AG10803 (cell line): ENCODE measurements around the gene TNFSF15.
"Not testable (repeated sequence)": the region's sequence is repeated elsewhere in the genome, so short reads cannot be mapped to it uniquely, and the experiment has no call there.

Experiments
- DNase-seq: peaks from one replicate; pipeline ENCODE4 v3.0.0; 2010; ENCODE audit warnings: low read depth
- H3K4me3 ChIP-seq: 2 replicates; pipeline ENCODE4 v1.5.1; 2011; ENCODE audit warnings: mild to moderate bottlenecking, low read length, control low read depth
- TF ChIP-seq, protein P1 (sequence below): conservative IDR thresholded peaks from 2 replicates; pipeline ENCODE4 v1.5.1; 2011; ENCODE audit warnings: mild to moderate bottlenecking, low read length, control low read depth, inconsistent platforms

Gene TNFSF15

DNA sequence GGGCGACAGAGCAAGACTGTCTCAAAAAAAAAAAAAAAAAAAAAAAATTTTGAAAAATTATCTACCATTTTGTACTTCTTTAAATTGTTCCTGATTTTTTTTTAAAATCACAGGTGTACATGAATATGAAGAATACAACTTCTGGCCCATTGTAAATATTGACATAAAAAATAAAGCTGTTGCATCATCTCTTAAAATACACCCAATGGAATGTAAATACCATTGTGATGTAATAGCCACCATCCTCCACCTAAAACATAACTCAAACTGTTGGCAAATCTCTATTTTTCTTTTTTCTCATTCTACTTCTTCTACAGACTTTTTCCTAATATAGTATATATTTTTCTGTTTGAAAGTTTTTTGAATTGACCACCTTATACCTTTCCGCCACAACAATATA, 62.9 kb downstream of the TNFSF15 start:
- peak; percentile 58 for DNase-seq
- H3K4me3 ChIP-seq: no peak overlapping the region
- TF ChIP-seq, protein P1, sequence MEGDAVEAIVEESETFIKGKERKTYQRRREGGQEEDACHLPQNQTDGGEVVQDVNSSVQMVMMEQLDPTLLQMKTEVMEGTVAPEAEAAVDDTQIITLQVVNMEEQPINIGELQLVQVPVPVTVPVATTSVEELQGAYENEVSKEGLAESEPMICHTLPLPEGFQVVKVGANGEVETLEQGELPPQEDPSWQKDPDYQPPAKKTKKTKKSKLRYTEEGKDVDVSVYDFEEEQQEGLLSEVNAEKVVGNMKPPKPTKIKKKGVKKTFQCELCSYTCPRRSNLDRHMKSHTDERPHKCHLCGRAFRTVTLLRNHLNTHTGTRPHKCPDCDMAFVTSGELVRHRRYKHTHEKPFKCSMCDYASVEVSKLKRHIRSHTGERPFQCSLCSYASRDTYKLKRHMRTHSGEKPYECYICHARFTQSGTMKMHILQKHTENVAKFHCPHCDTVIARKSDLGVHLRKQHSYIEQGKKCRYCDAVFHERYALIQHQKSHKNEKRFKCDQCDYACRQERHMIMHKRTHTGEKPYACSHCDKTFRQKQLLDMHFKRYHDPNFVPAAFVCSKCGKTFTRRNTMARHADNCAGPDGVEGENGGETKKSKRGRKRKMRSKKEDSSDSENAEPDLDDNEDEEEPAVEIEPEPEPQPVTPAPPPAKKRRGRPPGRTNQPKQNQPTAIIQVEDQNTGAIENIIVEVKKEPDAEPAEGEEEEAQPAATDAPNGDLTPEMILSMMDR: no peak

DNA sequence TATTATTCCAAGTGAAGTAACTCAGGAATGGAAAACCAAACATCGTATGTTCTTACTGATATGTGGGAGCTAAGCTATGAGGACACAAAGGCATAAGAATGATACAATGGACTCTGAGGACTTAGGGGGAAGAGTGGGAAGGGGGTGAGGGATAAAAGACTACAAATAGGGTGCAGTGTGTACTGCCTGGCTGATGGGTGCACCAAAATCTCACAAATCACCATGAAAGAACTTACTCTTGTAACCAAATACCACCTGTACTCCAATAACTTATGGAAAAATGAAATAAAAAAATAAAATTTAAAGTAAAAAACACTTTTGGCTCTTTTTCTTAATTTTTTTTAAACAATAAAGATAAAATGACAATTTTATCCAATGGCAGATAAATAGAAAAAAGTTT, 64.3 kb downstream of the TNFSF15 start:
- H3K4me3 ChIP-seq, DNase-seq: not testable (repeated sequence)

DNA sequence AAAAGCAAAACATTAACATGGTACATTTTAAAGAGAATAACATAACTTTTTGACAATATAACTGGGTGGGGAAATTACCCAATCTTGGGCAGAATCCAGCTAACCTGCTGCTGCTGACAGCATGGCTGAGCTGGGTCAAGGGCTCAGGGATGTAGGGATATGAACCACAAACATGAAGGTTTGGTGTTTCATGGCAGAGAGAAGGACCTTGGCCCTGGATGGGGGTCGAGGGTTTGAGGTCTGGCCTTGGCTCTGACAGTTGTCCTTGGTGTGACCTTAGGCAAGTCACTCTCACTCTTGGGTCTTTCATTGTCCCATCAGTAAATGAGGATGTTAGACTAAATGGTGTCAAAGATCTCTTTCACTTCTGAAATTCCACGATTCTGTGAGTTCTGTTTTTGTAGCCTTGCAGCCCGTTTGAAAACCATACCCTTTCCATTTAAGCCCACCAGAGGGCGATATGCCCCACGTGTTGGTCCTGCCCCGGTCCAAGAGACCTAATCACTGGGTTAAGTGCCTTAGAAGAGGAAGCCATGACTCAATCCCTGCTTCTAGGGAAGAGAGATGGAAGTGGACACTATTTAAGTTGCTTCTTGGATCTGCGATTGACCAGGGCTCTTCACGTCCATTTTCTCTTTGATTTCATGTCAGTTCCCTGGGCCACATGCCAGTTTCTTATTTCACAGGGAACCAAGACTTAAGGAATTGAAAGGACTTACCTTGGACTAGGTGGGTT, 67.1 kb downstream of the TNFSF15 start:
- no peak overlapping the region for H3K4me3 ChIP-seq
- DNase-seq: peak; percentile 89
- TF ChIP-seq, protein P1: peak; percentile 93

DNA sequence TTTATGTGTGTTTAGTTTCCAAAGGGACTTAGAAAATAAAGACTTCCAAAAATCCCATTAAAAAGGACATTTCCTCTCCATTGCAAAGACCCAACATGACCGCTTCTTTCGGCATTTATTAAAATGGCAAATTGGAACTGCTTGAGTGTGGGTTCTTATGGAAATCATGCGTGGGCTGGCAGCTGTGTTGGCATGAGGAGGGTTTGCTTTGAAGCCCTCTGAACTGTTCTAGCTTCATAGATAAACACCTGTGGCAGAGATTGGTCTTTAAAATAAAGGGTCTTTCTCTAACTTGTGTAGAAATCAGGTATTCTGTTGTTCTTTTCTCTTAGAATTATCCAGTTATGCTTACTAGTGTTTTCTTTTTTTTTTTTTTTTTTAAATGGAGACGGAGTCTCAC, 68.0 kb downstream of the TNFSF15 start:
- DNase-seq: no peak
- no peak overlapping the region for H3K4me3 ChIP-seq
- TF ChIP-seq, protein P1: no peak

DNA sequence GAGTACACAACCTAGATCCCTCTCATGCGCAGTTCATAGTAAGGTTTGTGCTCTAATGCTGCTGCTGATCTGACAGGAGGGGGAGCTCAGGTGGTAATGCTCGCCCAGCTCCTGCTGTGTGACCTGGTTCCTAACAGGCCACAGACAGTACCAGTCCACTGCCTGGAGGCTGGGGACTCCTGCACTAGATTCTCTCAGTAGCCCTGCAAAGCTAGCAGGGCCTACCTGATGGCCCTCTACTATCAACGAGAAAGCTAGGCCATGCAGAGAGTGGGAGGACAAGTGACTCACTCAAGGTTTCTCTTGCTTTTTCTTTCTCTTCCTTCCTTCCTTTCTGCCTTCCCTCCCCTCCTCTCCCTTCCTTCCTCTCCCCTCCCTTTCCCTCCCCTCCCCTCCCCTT, 68.7 kb downstream of the TNFSF15 start:
- no peak for DNase-seq
- TF ChIP-seq, protein P1: no peak
- no peak overlapping the region for H3K4me3 ChIP-seq

DNA sequence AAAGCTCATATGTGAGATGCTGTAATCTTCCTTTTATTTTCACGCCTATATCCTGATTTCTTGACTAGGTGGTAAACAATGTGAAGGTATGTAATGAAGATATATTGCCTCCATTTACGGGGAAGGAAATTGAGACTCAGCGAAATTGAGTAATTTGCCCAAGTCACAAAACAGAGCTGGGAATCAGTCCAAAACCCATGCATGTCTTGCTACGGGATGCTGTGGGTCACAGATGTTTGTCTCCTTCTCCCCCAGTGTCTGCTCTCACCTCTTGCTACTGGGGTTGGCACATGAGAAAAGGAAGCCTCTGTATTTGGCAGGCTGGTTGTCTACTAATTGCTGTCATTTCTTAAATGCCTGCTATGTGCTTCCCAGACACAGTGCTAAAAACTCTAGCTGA, 70.1 kb downstream of the TNFSF15 start:
- H3K4me3 ChIP-seq: no peak overlapping the region
- TF ChIP-seq, protein P1: no peak
- peak; percentile 91 for DNase-seq

DNA sequence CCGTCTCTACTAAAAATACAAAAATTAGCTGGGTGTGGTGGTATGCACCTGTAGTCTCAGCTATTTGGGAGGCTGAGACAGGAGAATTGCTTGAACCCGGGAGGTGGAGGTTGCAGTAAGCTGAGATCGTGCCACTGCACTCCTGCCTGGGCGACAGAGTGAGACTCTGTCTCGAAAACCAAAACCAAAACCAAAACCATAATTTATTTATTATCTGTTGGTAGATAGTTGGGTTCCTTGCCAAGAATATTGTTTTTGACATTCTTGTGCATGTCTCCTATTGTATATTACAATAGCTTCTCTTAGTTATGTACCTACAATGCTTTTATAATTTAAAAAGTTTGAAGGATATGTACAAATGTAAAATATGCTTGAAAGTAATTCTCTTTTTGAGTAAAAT, 70.7 kb downstream of the TNFSF15 start:
- not testable (repeated sequence) for DNase-seq, H3K4me3 ChIP-seq
